Measurements from ENCODE around the gene RAF1. TPM values are rescaled to one million over a fixed set of nuclear protein-coding genes. Genes with fewer than 3 reads are reported as not detected.
A peak's percentile ranks its signal among the peaks of the same experiment; 100 is the strongest.

Gene RAF1
- total and polyA plus RNA-seq, 7 experiments from 2014 or later = 50.2 to 129 (median 114) TPM

GRCh38 chr3:12574661-12575060, 89.3 kb downstream of the RAF1 start:
- no peak for DNase-seq
- intact Hi-C loops (cut with micrococcal nuclease) = no loop called here
- H3K36me3 ChIP-seq (ENCODE audit: control insufficient read depth in 2 of 3, insufficient read depth in 3 of 3, low read length in 3 of 3) = peaks cover 26 to 98% (median 35%) of the 10 kb centered on the region in 3 experiments
- H3K4me1 ChIP-seq (ENCODE audit: control insufficient read depth in 2 of 2, insufficient read depth in 2 of 2, low read length in 2 of 2) = no peaks in the 10 kb centered on the region
- H3K4me3 ChIP-seq (ENCODE audit: low read length) = no peak overlapping the region
- Mint-ChIP-seq H3K9me3 (peaks cover 0 to 17% (median 8%) of the 10 kb centered on the region in 11 donors), H3K36me3 (peaks cover 28 to 89% (median 74%) of the 10 kb centered on the region in 5 donors), H3K4me3 (no peak overlapping the region), H3K27me3 (no peaks in the 10 kb centered on the region), H3K4me1 (no peaks in the 10 kb centered on the region), H3K27ac (no peak overlapping the region)
- no peaks in the 10 kb centered on the region for H3K27me3 ChIP-seq (ENCODE audit: control insufficient read depth in 2 of 2, insufficient read depth in 2 of 2, low read length in 2 of 2)
- no peak overlapping the region for H3K27ac ChIP-seq (ENCODE audit: low read depth, low read length)
- ChIA-PET POLR2A (interaction anchor here (0.6 kb wide), 1 partner anchor 14 kb away, joined by 3 read pairs; no protein-coding TSS in a partner anchor), CTCF (no interaction called here)
- ATAC-seq = no peak
- H3K9me3 ChIP-seq (ENCODE audit: control insufficient read depth in 2 of 3, low read length in 3 of 3) = peaks cover 0 to 7% (median 0%) of the 10 kb centered on the region in 3 experiments

DNA sequence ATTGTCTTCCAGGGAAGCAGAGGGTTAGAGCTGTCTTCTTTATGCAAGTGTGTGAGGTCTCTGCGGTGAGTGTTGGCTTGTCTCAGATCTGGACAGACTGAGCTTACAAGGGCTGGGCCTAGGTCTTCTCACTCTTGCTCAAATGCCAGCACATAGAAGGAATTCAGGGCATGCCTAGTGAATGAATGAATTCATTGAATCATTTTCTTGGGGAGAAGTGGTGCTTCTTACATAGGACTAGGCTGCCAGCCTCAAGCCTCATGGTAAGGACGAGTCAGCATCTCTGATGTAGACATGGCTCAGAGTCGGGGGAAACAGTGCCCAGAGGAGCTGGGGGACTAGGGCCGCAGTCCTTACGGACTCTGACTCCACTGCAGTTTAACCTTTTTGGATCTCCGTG, 89.8 kb downstream of the RAF1 start:
- no peaks in the 10 kb centered on the region for H3K27me3 ChIP-seq (ENCODE audit: control insufficient read depth in 2 of 2, insufficient read depth in 2 of 2, low read length in 2 of 2)
- no peaks in the 10 kb centered on the region for H3K4me1 ChIP-seq (ENCODE audit: control insufficient read depth in 2 of 2, insufficient read depth in 2 of 2, low read length in 2 of 2)
- Mint-ChIP-seq H3K4me1 (no peaks in the 10 kb centered on the region), H3K4me3 (no peak overlapping the region), H3K36me3 (peaks cover 28 to 88% (median 70%) of the 10 kb centered on the region in 5 donors), H3K27ac (peak overlapping the region in 1 of 9 donors; percentile 73), H3K9me3 (peaks cover 0 to 17% (median 8%) of the 10 kb centered on the region in 11 donors), H3K27me3 (no peaks in the 10 kb centered on the region)
- ATAC-seq (no peak), DNase-seq (no peak)
- intact Hi-C loops (cut with micrococcal nuclease) = no loop called here
- H3K27ac ChIP-seq (ENCODE audit: low read depth, low read length) = no peak overlapping the region
- CTCF ChIA-PET = no interaction called here
- POLR2A ChIA-PET = no interaction called here
- peaks cover 0 to 7% (median 0%) of the 10 kb centered on the region in 3 experiments for H3K9me3 ChIP-seq (ENCODE audit: control insufficient read depth in 2 of 3, low read length in 3 of 3)
- peaks cover 26 to 96% (median 35%) of the 10 kb centered on the region in 3 experiments for H3K36me3 ChIP-seq (ENCODE audit: control insufficient read depth in 2 of 3, insufficient read depth in 3 of 3, low read length in 3 of 3)
- H3K4me3 ChIP-seq (ENCODE audit: low read length) = no peak overlapping the region

- peaks cover 0 to 7% (median 0%) of the 10 kb centered on the region in 3 experiments for H3K9me3 ChIP-seq (ENCODE audit: control insufficient read depth in 2 of 3, low read length in 3 of 3)
- CTCF ChIA-PET = no interaction called here
- peaks cover 26 to 79% (median 35%) of the 10 kb centered on the region in 3 experiments for H3K36me3 ChIP-seq (ENCODE audit: control insufficient read depth in 2 of 3, insufficient read depth in 3 of 3, low read length in 3 of 3)
- Mint-ChIP-seq H3K4me3 (no peak overlapping the region), H3K4me1 (peaks cover 0 to 15% (median 8%) of the 10 kb centered on the region in 7 donors), H3K27me3 (no peaks in the 10 kb centered on the region), H3K9me3 (peaks cover 0 to 17% (median 5%) of the 10 kb centered on the region in 11 donors), H3K27ac (peak overlapping the region in 1 of 9 donors; percentile 30), H3K36me3 (peaks cover 21 to 76% (median 69%) of the 10 kb centered on the region in 5 donors)
- DNase-seq (no peak), ATAC-seq (no peak)
- POLR2A ChIA-PET = no interaction called here
- intact Hi-C loops (cut with micrococcal nuclease) = no loop called here
- H3K4me1 ChIP-seq (ENCODE audit: control insufficient read depth in 2 of 2, insufficient read depth in 2 of 2, low read length in 2 of 2) = no peaks in the 10 kb centered on the region
- H3K4me3 ChIP-seq (ENCODE audit: low read length) = no peak overlapping the region
- no peak overlapping the region for H3K27ac ChIP-seq (ENCODE audit: low read depth, low read length)
- H3K27me3 ChIP-seq (ENCODE audit: control insufficient read depth in 2 of 2, insufficient read depth in 2 of 2, low read length in 2 of 2) = no peaks in the 10 kb centered on the region
These were observed 91.9 kb downstream of the RAF1 start for GRCh38 chr3:12571986-12572385.

DNA sequence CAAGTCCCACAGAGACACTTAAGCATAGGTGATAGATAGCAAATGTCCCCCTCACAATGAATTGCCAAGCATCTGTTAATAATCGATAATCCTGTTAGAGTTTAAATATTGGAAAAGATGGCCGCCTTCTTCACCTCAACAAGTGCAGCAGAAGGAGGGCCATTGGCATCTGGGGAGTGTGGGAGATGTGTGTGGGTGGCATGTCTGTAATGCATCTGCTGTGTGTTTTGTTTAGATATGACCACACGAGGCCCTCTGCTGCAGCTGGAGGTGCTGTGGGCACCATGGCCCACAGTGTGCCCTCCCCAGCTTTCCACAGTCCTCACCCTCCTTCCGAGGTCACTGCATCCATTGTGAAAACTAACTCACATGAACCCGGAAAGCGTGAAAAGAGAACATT, 94.1 kb downstream of the RAF1 start:
- Histone ChIP-seq H3K27me3 (ENCODE audit: control insufficient read depth in 2 of 2, insufficient read depth in 2 of 2, low read length in 2 of 2) (no peaks in the 10 kb centered on the region), H3K4me3 (ENCODE audit: low read length) (no peak overlapping the region), H3K4me1 (ENCODE audit: control insufficient read depth in 2 of 2, insufficient read depth in 2 of 2, low read length in 2 of 2) (no peaks in the 10 kb centered on the region), H3K36me3 (ENCODE audit: control insufficient read depth in 2 of 3, insufficient read depth in 3 of 3, low read length in 3 of 3) (peaks cover 19 to 64% (median 29%) of the 10 kb centered on the region in 3 experiments), H3K9me3 (ENCODE audit: control insufficient read depth in 2 of 3, low read length in 3 of 3) (peaks cover 0 to 8% (median 4%) of the 10 kb centered on the region in 3 experiments), H3K27ac (ENCODE audit: low read depth, low read length) (no peak overlapping the region)
- H3K9me3 Mint-ChIP-seq = peaks cover 0 to 27% (median 10%) of the 10 kb centered on the region in 11 donors
- DNase-seq (no peak), ATAC-seq (no peak)
- peaks cover 17 to 74% (median 68%) of the 10 kb centered on the region in 5 donors for H3K36me3 Mint-ChIP-seq
- CTCF ChIA-PET = interaction anchor here (0.6 kb wide), 1 partner anchor 159 kb away, joined by 3 read pairs; no protein-coding TSS in a partner anchor
- H3K27ac Mint-ChIP-seq = peak overlapping the region in 2 of 9 donors; percentile 38 to 67
- H3K4me1 Mint-ChIP-seq = peaks cover 3 to 28% (median 15%) of the 10 kb centered on the region in 7 donors
- H3K4me3 Mint-ChIP-seq = no peak overlapping the region
- intact Hi-C loops (cut with micrococcal nuclease) = no loop called here
- POLR2A ChIA-PET = no interaction called here
- no peaks in the 10 kb centered on the region for H3K27me3 Mint-ChIP-seq

DNA sequence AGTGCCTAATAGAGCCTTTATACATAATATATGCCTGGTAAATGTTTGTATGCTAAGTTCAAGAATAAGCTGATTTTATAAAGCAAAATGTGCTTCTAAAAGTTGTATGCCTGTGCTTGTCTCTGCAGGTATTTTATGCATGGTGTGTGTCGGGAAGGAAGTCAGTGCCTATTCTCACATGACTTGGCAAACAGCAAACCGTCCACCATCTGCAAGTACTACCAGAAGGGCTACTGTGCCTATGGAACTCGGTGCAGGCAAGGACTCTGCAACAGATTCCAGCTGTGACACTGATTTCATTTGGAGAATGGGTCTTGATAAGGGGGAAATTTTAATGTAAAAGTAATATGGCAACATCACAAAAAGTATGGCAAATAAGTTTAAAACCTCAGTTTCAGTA, 95.2 kb downstream of the RAF1 start:
- ChIA-PET CTCF (no interaction called here), POLR2A (interaction anchor here (1.0 kb wide), 1 partner anchor 12 kb away, joined by 3 read pairs; the partner anchor contains the start of gene MKRN2)

GRCh38 chr3:12566976-12567375, 96.9 kb downstream of the RAF1 start:
- H3K4me1 ChIP-seq (ENCODE audit: control insufficient read depth in 2 of 2, insufficient read depth in 2 of 2, low read length in 2 of 2) = peaks cover 0 to 3% of the 10 kb centered on the region in 2 donors
- DNase-seq (no peak), ATAC-seq (no peak)
- POLR2A ChIA-PET = interaction anchor here (0.6 kb wide), 1 partner anchor 93 kb away, joined by 7 read pairs; no protein-coding TSS in a partner anchor
- Mint-ChIP-seq H3K27me3 (no peaks in the 10 kb centered on the region), H3K36me3 (peaks cover 13 to 59% (median 57%) of the 10 kb centered on the region in 5 donors), H3K27ac (no peak overlapping the region), H3K4me3 (peak overlapping the region in 1 of 10 donors; percentile 23), H3K4me1 (peaks cover 8 to 41% (median 33%) of the 10 kb centered on the region in 7 donors), H3K9me3 (peaks cover 0 to 32% (median 13%) of the 10 kb centered on the region in 11 donors)
- CTCF ChIA-PET = no interaction called here
- peaks cover 0 to 8% (median 4%) of the 10 kb centered on the region in 3 experiments for H3K9me3 ChIP-seq (ENCODE audit: control insufficient read depth in 2 of 3, low read length in 3 of 3)
- H3K27me3 ChIP-seq (ENCODE audit: control insufficient read depth in 2 of 2, insufficient read depth in 2 of 2, low read length in 2 of 2) = no peaks in the 10 kb centered on the region
- H3K4me3 ChIP-seq (ENCODE audit: low read length) = no peak overlapping the region
- peaks cover 3 to 35% (median 10%) of the 10 kb centered on the region in 3 experiments for H3K36me3 ChIP-seq (ENCODE audit: control insufficient read depth in 2 of 3, insufficient read depth in 3 of 3, low read length in 3 of 3)
- intact Hi-C loops (cut with micrococcal nuclease) = no loop called here
- no peak overlapping the region for H3K27ac ChIP-seq (ENCODE audit: low read depth, low read length)

More for the DNA sequence above, 95.2 kb downstream of the RAF1 start:
- peaks cover 8 to 33% (median 20%) of the 10 kb centered on the region in 7 donors for H3K4me1 Mint-ChIP-seq
- intact Hi-C loops (cut with micrococcal nuclease) = no loop called here
- peaks cover 13 to 70% (median 65%) of the 10 kb centered on the region in 5 donors for H3K36me3 Mint-ChIP-seq
- H3K4me3 Mint-ChIP-seq = no peak overlapping the region
- Histone ChIP-seq H3K9me3 (ENCODE audit: control insufficient read depth in 2 of 3, low read length in 3 of 3) (peaks cover 0 to 8% (median 4%) of the 10 kb centered on the region in 3 experiments), H3K27me3 (ENCODE audit: control insufficient read depth in 2 of 2, insufficient read depth in 2 of 2, low read length in 2 of 2) (no peaks in the 10 kb centered on the region), H3K36me3 (ENCODE audit: control insufficient read depth in 2 of 3, insufficient read depth in 3 of 3, low read length in 3 of 3) (peaks cover 14 to 53% (median 19%) of the 10 kb centered on the region in 3 experiments), H3K27ac (ENCODE audit: low read depth, low read length) (no peak overlapping the region), H3K4me1 (ENCODE audit: control insufficient read depth in 2 of 2, insufficient read depth in 2 of 2, low read length in 2 of 2) (no peaks in the 10 kb centered on the region), H3K4me3 (ENCODE audit: low read length) (no peak overlapping the region)
- H3K27me3 Mint-ChIP-seq = no peaks in the 10 kb centered on the region
- H3K9me3 Mint-ChIP-seq = peaks cover 0 to 32% (median 13%) of the 10 kb centered on the region in 11 donors
- DNase-seq (no peak), ATAC-seq (no peak)
- peak overlapping the region in 1 of 9 donors; percentile 68 for H3K27ac Mint-ChIP-seq

Measured in naive thymus-derived CD4-positive, alpha-beta T cell (primary cell).